ENCODE results near the gene PRKN.

GRCh38 chr6:161745128-161745527, 982.4 kb downstream of the PRKN start:
- TF ChIP-seq CTCF (IDR thresholded peaks at IDR 0.05) (no peak), EP300 (IDR thresholded peaks at IDR 0.05) (no peak), POLR2A (IDR thresholded peaks at IDR 0.05) (no peak)
